GM12878 (cell line): ENCODE data around the gene MBOAT1. TPM values are rescaled to one million over a fixed set of nuclear protein-coding genes. Genes with fewer than 3 reads are reported as not detected.
"Not testable (repeated sequence)": the region's sequence is repeated elsewhere in the genome, so short reads cannot be mapped to it uniquely, and the experiment has no call there.

ENCODE experiments used
- ATAC-seq: fragments of 200-7000 bp; cut with Tn5 transposase; 3 replicates; pipeline ENCODE4 v1.9.1; 2020; ENCODE audit warnings: mild to moderate bottlenecking, moderate library complexity
- BruUV-seq: library from RNA; stranded (reverse); fragments of 400-500 nt; replicated peaks from 2 replicates; lab custom pipeline; 2021; lab: Mats Ljungman, UMichigan
- CTCF ChIA-PET: fragments of 300-600 bp; sonication (Branson Sonifier 250); formaldehyde crosslinking; extraction: SDS; loops from one replicate; lab custom pipeline; 2021; ENCODE audit warnings: inconsistent platforms; lab: Yijun Ruan, JAX
- POLR2A ChIA-PET: fragments of 350-600 bp; formaldehyde crosslinking; extraction: SDS; loops from one replicate; lab custom pipeline; 2021; ENCODE audit warnings: inconsistent platforms; lab: Charles Lee
- RAD21 ChIA-PET: fragments of 300-600 bp; sonication (Branson Sonifier 250); formaldehyde crosslinking; loops from one replicate; lab custom pipeline; 2023; ENCODE audit warnings: antibody characterized with exemption; ENCODE audit not compliant: unreplicated experiment; lab: Charles Lee
- SMC1A ChIA-PET: fragments of 300-600 bp; sonication (Branson Sonifier 250); formaldehyde crosslinking; loops from one replicate; lab custom pipeline; 2023; ENCODE audit not compliant: unreplicated experiment, uncharacterized antibody; lab: Charles Lee
- DNase-seq: peaks from one replicate; pipeline ENCODE4 v3.0.0-alpha.2; 2011; ENCODE audit warnings: low read depth, low spot score
- FAIRE-seq: peaks from 3 replicates; lab custom pipeline; 2011; peaks lifted over from hg19 to GRCh38; lab: Jason Lieb, UNC
- H2AFZ ChIP-seq: 2 replicates; pipeline ENCODE4 v1.6.0; 2011; ENCODE audit warnings: low read depth, low read length, control low read depth; ENCODE audit not compliant: control insufficient read depth
- H3K27ac ChIP-seq: 2 replicates; pipeline ENCODE4 v1.5.1; 2011; ENCODE audit warnings: control low read depth; ENCODE audit not compliant: control insufficient read depth, insufficient read depth
- H3K27me3 ChIP-seq, 2 experiments: replicated peaks in 1 of 2; 2 replicates each; pipeline versions ENCODE4 v1.6.0 to v1.6.1; 2011; ENCODE audit warnings: low read length in 1 of 2; ENCODE audit not compliant: control insufficient read depth in 2 of 2, insufficient read depth in 2 of 2
- H3K36me3 ChIP-seq, 2 experiments: 2 replicates each; pipeline ENCODE4 v1.5.1; 2011; ENCODE audit warnings: low read length in 1 of 2; ENCODE audit not compliant: control insufficient read depth in 2 of 2, insufficient read depth in 2 of 2
- H3K4me1 ChIP-seq: 2 replicates; pipeline ENCODE4 v1.6.1; 2011; ENCODE audit warnings: mild to moderate bottlenecking, low read length, moderate library complexity, mixed read lengths; ENCODE audit not compliant: control insufficient read depth, insufficient read depth
- H3K4me2 ChIP-seq: 2 replicates; pipeline ENCODE4 v1.6.0; 2011; ENCODE audit warnings: control low read depth; ENCODE audit not compliant: control insufficient read depth, insufficient read depth
- H3K4me3 ChIP-seq: fragments of 200-600 bp; sonication (generic); 2 replicates; pipeline ENCODE4 v1.5.1; 2016
- H3K79me2 ChIP-seq: 2 replicates; pipeline ENCODE4 v1.6.0; 2011; ENCODE audit warnings: low read length; ENCODE audit not compliant: control insufficient read depth, insufficient read depth
- H3K9ac ChIP-seq: 2 replicates; pipeline ENCODE4 v1.8.0; 2011; ENCODE audit warnings: low read length, control low read depth, mixed read lengths; ENCODE audit not compliant: control insufficient read depth, insufficient read depth
- H3K9me3 ChIP-seq: replicated peaks from 3 replicates; pipeline ENCODE4 v1.5.1; 2011; ENCODE audit warnings: mild to moderate bottlenecking, low read length; ENCODE audit not compliant: control insufficient read depth, insufficient read depth
- H4K20me1 ChIP-seq: 2 replicates; pipeline ENCODE4 v1.6.0; 2011; ENCODE audit not compliant: control insufficient read depth, insufficient read depth
- ATF7 ChIP-seq: fragments of 450-650 bp; IDR thresholded peaks from 2 replicates; pipeline ENCODE4 v1.6.1; 2016; ENCODE audit warnings: low read depth, mild to moderate bottlenecking
- JUNB ChIP-seq: IDR thresholded peaks from 2 replicates; pipeline ENCODE4 v1.6.1; 2016; ENCODE audit warnings: antibody characterized with exemption, mild to moderate bottlenecking
- MEF2A ChIP-seq: IDR thresholded peaks from 2 replicates; pipeline ENCODE4 v1.6.1; 2011; ENCODE audit warnings: low read depth, mild to moderate bottlenecking, low read length, moderate library complexity; ENCODE audit not compliant: insufficient read depth
- WGBS: methylation state at CpG from one replicate; pipeline ENCODE4 v1.1.6; 2016; ENCODE audit warnings: low lambda C conversion rate; ENCODE audit not compliant: insufficient replicate concordance, insufficient coverage; ENCODE audit errors: missing lambda C conversion rate; 5-methylcytosine and 5-hydroxymethylcytosine counted together
- in situ Hi-C: fragments of 300-500 bp; cut with MboI; formaldehyde crosslinking; loops from 9 replicates; pipeline ENCODE4 v1.14.3; 2018; ENCODE audit warnings: mixed read lengths
- intact Hi-C: fragments of 100-400 bp; cut with micrococcal nuclease; formaldehyde crosslinking; loops from one replicate; pipeline ENCODE4 v1.14.2; 2022; ENCODE audit not compliant: unreplicated experiment
- polyA plus RNA-seq, 11 experiments: library from polyadenylated mRNA; depleted of rRNA in 4 of 11; unstranded in 6 of 11; stranded (reverse) in 5 of 11; fragments of >200 nt; fragmentation: Nextera tagmentation in 4 of 11; fragmentation: Illumina TruSeq in 1 of 11; extraction: Ambion mirVana in 4 of 11; extraction: Trizol in 1 of 11; gene quantifications; 1 replicate in 1 of 11; 2 replicates in 10 of 11; pipeline versions ENCODE4 v1.2.1 to v1.2.3, GENCODE V29; 2011 to 2016; ENCODE audit warnings: inconsistent platforms in 2 of 11, missing spikeins in 2 of 11, low read depth in 1 of 11
- total RNA-seq, 4 experiments: library from RNA; depleted of rRNA in 3 of 4; stranded (reverse); fragments of >200 nt in 3 of 4; fragmentation: Illumina TruSeq in 1 of 4; extraction: Trizol in 1 of 4; gene quantifications; 2 replicates each; pipeline versions ENCODE4 v1.2.1 to v1.2.3, GENCODE V29; 2013 to 2021

MBOAT1 gene
- total and polyA plus RNA-seq, 10 of the 15 experiments (the other 5 are each of a cell fraction or from before 2014, with no cell fraction given), result 0.39 to 21.0 (median 11.6) TPM

- H3K27me3 ChIP-seq, DNase-seq, CTCF ChIA-PET, H3K9me3 ChIP-seq, intact Hi-C loops, H3K79me2 ChIP-seq, BruUV-seq, POLR2A ChIA-PET, H4K20me1 ChIP-seq, H2AFZ ChIP-seq, in situ Hi-C loops, RAD21 ChIA-PET, H3K4me3 ChIP-seq, FAIRE-seq, H3K36me3 ChIP-seq, ATAC-seq, H3K27ac ChIP-seq, H3K9ac ChIP-seq, H3K4me1 ChIP-seq, H3K4me2 ChIP-seq: not testable (repeated sequence)
- SMC1A ChIA-PET, result interaction anchor here (1.0 kb wide), 1 partner anchor 8 kb away, joined by 4 read pairs; no protein-coding TSS in a partner anchor
- WGBS, result 79% methylated on average over 29 of the region's 29 CpGs
Observed at GRCh38 chr6:20244807-20245681, 32.8 kb upstream of the MBOAT1 start.

DNA sequence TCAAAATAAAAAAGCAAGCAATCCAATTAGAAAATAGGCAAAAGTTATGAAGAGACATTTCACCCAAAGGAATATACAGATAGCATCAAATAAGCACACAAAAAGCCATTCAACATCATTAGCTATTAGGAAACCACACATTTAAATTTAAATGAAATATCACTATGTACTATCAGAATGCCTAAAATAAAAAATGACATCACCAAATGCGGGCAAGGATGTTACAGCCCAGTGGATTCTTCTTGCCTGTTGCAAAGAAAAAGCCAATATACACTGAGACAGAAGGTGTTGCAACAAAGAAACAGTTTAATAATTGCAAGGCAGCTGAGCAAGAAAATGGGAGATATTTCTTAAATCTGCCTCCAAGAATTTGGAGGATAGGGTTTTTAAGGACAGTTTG is 31.0 kb upstream of the MBOAT1 start:
- intact Hi-C loops (no loop called here), in situ Hi-C loops (no loop called here)
- no peak overlapping the region for H3K27ac ChIP-seq
- no peak overlapping the region for H3K4me2 ChIP-seq
- H3K36me3 ChIP-seq, result no peaks in the 10 kb centered on the region
- no peak for DNase-seq
- SMC1A ChIA-PET, result interaction anchor here (0.6 to 1.7 kb wide), 2 partner anchors 13 kb away, joined by 3 to 6 read pairs; no protein-coding TSS in a partner anchor
- WGBS, result 0% methylated on average over 1 of the region's 1 CpG
- no peak overlapping the region for H2AFZ ChIP-seq
- H3K4me3 ChIP-seq, result no peak overlapping the region
- no peaks in the 10 kb centered on the region for H3K79me2 ChIP-seq
- H3K4me1 ChIP-seq, result no peaks in the 10 kb centered on the region
- 0 out of 2 replicates have a peak, but pooled peaks have one; percentile 53 for TF ChIP-seq ATF7
- no peak for TF ChIP-seq JUNB
- 0 out of 2 replicates have a peak, but pooled peaks have one; percentile 16 for TF ChIP-seq MEF2A
- no peaks in the 10 kb centered on the region for H3K9me3 ChIP-seq
- no peaks in the 10 kb centered on the region for H4K20me1 ChIP-seq
- FAIRE-seq, result peak; percentile 23
- peak; percentile 52 for ATAC-seq
- no peak overlapping the region for H3K9ac ChIP-seq
- H3K27me3 ChIP-seq, result no peaks in the 10 kb centered on the region
- CTCF ChIA-PET, result interaction anchor here (1.1 to 1.4 kb wide), 2 partner anchors 17 to 117 kb away, joined by 3 to 4 read pairs; no protein-coding TSS in a partner anchor
- no TSS peak for BruUV-seq
- RAD21 ChIA-PET, result no interaction called here
- POLR2A ChIA-PET, result no interaction called here
